ENCODE results near the gene SPOCK1.

SPOCK1 gene

GRCh38 chr5:137034764-137035479 lies 464.2 kb downstream of the SPOCK1 start:
- H3K4me3 ChIP-seq (replicated peaks; ENCODE audit: low read depth, low read length): no peak overlapping the region
- TF ChIP-seq CTCF (IDR thresholded peaks at IDR 0.05; ENCODE audit: low read depth, low read length, missing control alignments): no peak
- DNase-seq (ENCODE audit: extremely low read depth, low read depth): no peak

GRCh38 chr5:137034213-137034612 lies 464.9 kb downstream of the SPOCK1 start:
- DNase-seq (ENCODE audit: extremely low read depth, low read depth): no peak
- TF ChIP-seq CTCF (IDR thresholded peaks at IDR 0.05; ENCODE audit: low read depth, low read length, missing control alignments): no peak
- no peak overlapping the region for H3K4me3 ChIP-seq (replicated peaks; ENCODE audit: low read depth, low read length)

GRCh38 chr5:137032929-137033328 lies 466.2 kb downstream of the SPOCK1 start:
- H3K4me3 ChIP-seq (replicated peaks; ENCODE audit: low read depth, low read length): no peak overlapping the region
- DNase-seq (ENCODE audit: extremely low read depth, low read depth): no peak
- no peak for TF ChIP-seq CTCF (IDR thresholded peaks at IDR 0.05; ENCODE audit: low read depth, low read length, missing control alignments)

GRCh38 chr5:137027758-137028157 lies 471.4 kb downstream of the SPOCK1 start:
- no peak overlapping the region for H3K4me3 ChIP-seq (replicated peaks; ENCODE audit: low read depth, low read length)
- no peak for DNase-seq (ENCODE audit: extremely low read depth, low read depth)
- no peak for TF ChIP-seq CTCF (IDR thresholded peaks at IDR 0.05; ENCODE audit: low read depth, low read length, missing control alignments)

- TF ChIP-seq CTCF (IDR thresholded peaks at IDR 0.05; ENCODE audit: low read depth, low read length, missing control alignments): no peak
- no peak for DNase-seq (ENCODE audit: extremely low read depth, low read depth)
- no peak overlapping the region for H3K4me3 ChIP-seq (replicated peaks; ENCODE audit: low read depth, low read length)
Measured at GRCh38 chr5:137026296-137026695, 472.8 kb downstream of the SPOCK1 start.

- no peak for DNase-seq (ENCODE audit: extremely low read depth, low read depth)
- TF ChIP-seq CTCF (IDR thresholded peaks at IDR 0.05; ENCODE audit: low read depth, low read length, missing control alignments): no peak
- H3K4me3 ChIP-seq (replicated peaks; ENCODE audit: low read depth, low read length): no peak overlapping the region
Measured at GRCh38 chr5:137024044-137024443, 475.1 kb downstream of the SPOCK1 start.

GRCh38 chr5:137023371-137023770 lies 475.8 kb downstream of the SPOCK1 start:
- TF ChIP-seq CTCF (IDR thresholded peaks at IDR 0.05; ENCODE audit: low read depth, low read length, missing control alignments): no peak
- DNase-seq (ENCODE audit: extremely low read depth, low read depth): no peak
- H3K4me3 ChIP-seq (replicated peaks; ENCODE audit: low read depth, low read length): no peak overlapping the region
